WTC11 (cell line): ENCODE data around the gene KAZN. TPM values are rescaled to one million over a fixed set of nuclear protein-coding genes. Genes with fewer than 3 reads are reported as not detected.

Experiments
- ATAC-seq: fragments of 200-7000 bp; cut with Tn5 transposase; 2 replicates; pipeline ENCODE4 v1.10.0; 2021; ENCODE audit warnings: mild to moderate bottlenecking, moderate library complexity
- CTCF ChIA-PET: fragments of 300-600 bp; sonication (Branson Sonifier 250); formaldehyde crosslinking; loops from one replicate; lab custom pipeline; 2021; ENCODE audit warnings: antibody characterized with exemption; lab: Charles Lee
- POLR2A ChIA-PET: fragments of 350-600 bp; sonication (Branson Sonifier 250); formaldehyde crosslinking; loops from one replicate; lab custom pipeline; 2021; ENCODE audit warnings: antibody characterized with exemption; lab: Charles Lee
- DNase-seq: peaks from one replicate; pipeline ENCODE4 v3.0.0; 2021; ENCODE audit warnings: low spot score
- H3K27ac Mint-ChIP-seq: 2 replicates; pipeline ENCODE4 v1.8.0; 2021; ENCODE audit warnings: mixed read lengths
- H3K27me3 Mint-ChIP-seq: 2 replicates; pipeline ENCODE4 v1.8.0; 2021; ENCODE audit warnings: low read depth, mild to moderate bottlenecking, moderate library complexity, mixed read lengths
- H3K36me3 Mint-ChIP-seq: 2 replicates; pipeline ENCODE4 v1.8.0; 2021; ENCODE audit warnings: mixed read lengths
- H3K4me1 Mint-ChIP-seq: 2 replicates; pipeline ENCODE4 v1.8.0; 2022; ENCODE audit warnings: mixed read lengths
- H3K4me3 Mint-ChIP-seq: 2 replicates; pipeline ENCODE4 v1.8.0; 2021; ENCODE audit warnings: mild to moderate bottlenecking, moderate library complexity, mixed read lengths
- H3K9me3 Mint-ChIP-seq: 2 replicates; pipeline ENCODE4 v1.8.0; 2021; ENCODE audit warnings: mixed read lengths
- CREM ChIP-seq: sonication (generic); formaldehyde crosslinking; IDR thresholded peaks from 2 replicates; pipeline ENCODE4 v1.8.1; 2022; ENCODE audit warnings: mild to moderate bottlenecking, missing genetic modification reagents, moderate library complexity
- E2F4 ChIP-seq: sonication (generic); formaldehyde crosslinking; IDR thresholded peaks from 2 replicates; pipeline ENCODE4 v1.8.1; 2022; ENCODE audit warnings: low read depth, mild to moderate bottlenecking, moderate library complexity, missing genetic modification reagents, borderline replicate concordance
- ELF4 ChIP-seq: sonication (generic); formaldehyde crosslinking; IDR thresholded peaks from 2 replicates; pipeline ENCODE4 v1.8.1; 2022; ENCODE audit warnings: low read depth, mild to moderate bottlenecking, moderate library complexity, missing genetic modification reagents
- GRHL2 ChIP-seq: fragments of 250-450 bp; sonication (Bioruptor Pico); IDR thresholded peaks from 2 replicates; pipeline ENCODE4 v1.8.0; 2022; ENCODE audit warnings: mild to moderate bottlenecking, moderate library complexity; ENCODE audit not compliant: insufficient replicate concordance, severe bottlenecking
- HMGA2 ChIP-seq: fragments of 250-450 bp; sonication (Bioruptor Pico); IDR thresholded peaks from 2 replicates; pipeline ENCODE4 v1.4.0; 2021; ENCODE audit warnings: mild to moderate bottlenecking, moderate library complexity
- JAZF1 ChIP-seq: fragments of 250-450 bp; sonication (Bioruptor Pico); IDR thresholded peaks from 2 replicates; pipeline ENCODE4 v1.9.0; 2021; ENCODE audit warnings: moderate library complexity, mild to moderate bottlenecking, inconsistent platforms
- KAT7 ChIP-seq: sonication (generic); formaldehyde crosslinking; IDR thresholded peaks from 2 replicates; pipeline ENCODE4 v1.8.1; 2023; ENCODE audit warnings: missing genetic modification reagents, mild to moderate bottlenecking, borderline replicate concordance
- MXD4 ChIP-seq: fragments of 250-450 bp; sonication (Bioruptor Pico); IDR thresholded peaks from 2 replicates; pipeline ENCODE4 v1.8.0; 2021; ENCODE audit warnings: mild to moderate bottlenecking, moderate library complexity, borderline replicate concordance
- NFATC4 ChIP-seq: fragments of 250-450 bp; sonication (Bioruptor Pico); IDR thresholded peaks from 2 replicates; pipeline ENCODE4 v1.9.0; 2021; ENCODE audit warnings: mild to moderate bottlenecking
- NFE2L1 ChIP-seq: sonication (generic); formaldehyde crosslinking; IDR thresholded peaks from 2 replicates; pipeline ENCODE4 v1.8.1; 2023; ENCODE audit warnings: missing genetic modification reagents
- NFYB ChIP-seq: sonication (generic); formaldehyde crosslinking; conservative IDR thresholded peaks from 2 replicates; pipeline ENCODE4 v1.8.0; 2022; ENCODE audit warnings: low read depth, missing genetic modification reagents
- NR1H2 ChIP-seq: sonication (generic); formaldehyde crosslinking; IDR thresholded peaks from 2 replicates; pipeline ENCODE4 v1.9.0; 2021; ENCODE audit warnings: mild to moderate bottlenecking, moderate library complexity, missing genetic modification reagents
- SMAD3 ChIP-seq: sonication (generic); formaldehyde crosslinking; IDR thresholded peaks from 2 replicates; pipeline ENCODE4 v1.8.0; 2022; ENCODE audit warnings: missing genetic modification reagents, mild to moderate bottlenecking, borderline replicate concordance
- TCF7 ChIP-seq: sonication (generic); formaldehyde crosslinking; IDR thresholded peaks from 2 replicates; pipeline ENCODE4 v1.8.0; 2022; ENCODE audit warnings: mild to moderate bottlenecking, low read depth, missing genetic modification reagents, moderate library complexity
- TEAD1 ChIP-seq: sonication (generic); formaldehyde crosslinking; IDR thresholded peaks from 2 replicates; pipeline ENCODE4 v1.8.0; 2022; ENCODE audit warnings: mild to moderate bottlenecking, missing genetic modification reagents
- TEAD4 ChIP-seq: sonication (generic); formaldehyde crosslinking; IDR thresholded peaks from 2 replicates; pipeline ENCODE4 v1.8.0; 2022; ENCODE audit warnings: mild to moderate bottlenecking, missing genetic modification reagents
- USF2 ChIP-seq: sonication (generic); formaldehyde crosslinking; IDR thresholded peaks from 2 replicates; pipeline ENCODE4 v1.8.1; 2023; ENCODE audit warnings: mild to moderate bottlenecking, missing genetic modification reagents, moderate library complexity
- ZBTB43 ChIP-seq: sonication (generic); formaldehyde crosslinking; IDR thresholded peaks from 2 replicates; pipeline ENCODE4 v1.8.1; 2023; ENCODE audit warnings: mild to moderate bottlenecking, missing genetic modification reagents
- ZMAT4 ChIP-seq: fragments of 250-450 bp; sonication (Bioruptor Pico); IDR thresholded peaks from 2 replicates; pipeline ENCODE4 v1.9.0; 2021; ENCODE audit warnings: mild to moderate bottlenecking
- ZNF263 ChIP-seq: sonication (generic); formaldehyde crosslinking; IDR thresholded peaks from 2 replicates; pipeline ENCODE4 v1.8.1; 2022; ENCODE audit warnings: low read depth, mild to moderate bottlenecking, moderate library complexity, missing genetic modification reagents
- total RNA-seq: library from RNA; stranded (reverse); gene quantifications from 3 replicates; pipeline ENCODE4 v1.2.3, GENCODE V29; 2021
- TF ChIP-seq, protein P1 (sequence below): sonication (generic); formaldehyde crosslinking; IDR thresholded peaks from 2 replicates; pipeline ENCODE4 v1.8.0; 2023; ENCODE audit warnings: mild to moderate bottlenecking, missing genetic modification reagents
- TF ChIP-seq, protein P2 (sequence below): fragments of 200-600 bp; IDR thresholded peaks from 2 replicates; pipeline ENCODE4 v1.8.0; 2022; ENCODE audit warnings: antibody characterized with exemption
- TF ChIP-seq, protein P3 (sequence below): sonication (generic); formaldehyde crosslinking; IDR thresholded peaks from 2 replicates; pipeline ENCODE4 v1.8.1; 2023; ENCODE audit warnings: mild to moderate bottlenecking, missing genetic modification reagents, moderate library complexity
- TF ChIP-seq, protein P4 (sequence below): sonication (generic); formaldehyde crosslinking; IDR thresholded peaks from 2 replicates; pipeline ENCODE4 v1.8.1; 2022; ENCODE audit warnings: mild to moderate bottlenecking, missing genetic modification reagents, moderate library complexity, borderline replicate concordance

The KAZN gene
- total RNA-seq, 1 experiment from 2014 or later: 19.9 TPM

DNA sequence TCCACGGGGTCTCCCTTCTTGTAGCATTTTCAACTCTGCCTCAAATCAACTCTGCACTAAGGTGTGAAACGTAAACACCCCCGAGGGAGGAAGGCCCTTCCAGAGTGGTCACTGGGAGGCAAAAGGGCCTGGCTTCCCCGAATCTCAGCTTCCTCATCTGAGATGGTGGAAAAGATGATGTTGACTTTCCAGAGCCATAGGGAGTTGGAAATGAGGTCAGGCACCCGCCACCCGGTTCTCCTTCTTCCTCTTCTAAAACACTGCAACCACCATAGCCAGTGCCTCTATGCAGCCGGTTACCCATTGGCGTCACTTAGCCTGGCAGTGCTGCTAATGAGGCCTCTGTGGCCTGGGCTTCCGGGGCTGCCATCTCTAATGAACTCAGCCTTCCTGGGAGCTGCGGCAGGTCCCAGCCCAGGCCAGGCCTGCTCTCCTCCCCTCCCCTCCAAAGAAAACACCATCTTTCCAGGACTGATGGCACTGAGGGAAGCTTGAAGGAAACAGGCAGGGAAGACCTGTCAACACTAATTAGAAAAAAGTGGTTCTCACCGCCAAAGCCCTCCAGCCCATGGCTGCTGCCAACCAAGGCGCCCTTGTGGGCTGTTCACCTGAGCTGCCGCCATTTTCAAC is 175.0 kb downstream of the KAZN start:
- peaks cover 3% of the 10 kb centered on the region; the same call in 1 of the 2 replicates for H3K9me3 Mint-ChIP-seq
- ChIA-PET CTCF (interaction anchor here (0.6 to 1.0 kb wide), 2 partner anchors 16 to 31 kb away, joined by 4 read pairs; no protein-coding TSS in a partner anchor), POLR2A (no interaction called here)
- H3K27ac Mint-ChIP-seq: no peak overlapping the region
- TF ChIP-seq GRHL2 (CRISPR knock-in tag) (no peak), ELF4 (no peak), NFYB (no peak), CREM (CRISPR knock-in tag) (no peak), MXD4 (CRISPR knock-in tag) (no peak), E2F4 (no peak), TEAD4 (CRISPR knock-in tag) (no peak), HMGA2 (no peak), KAT7 (CRISPR knock-in tag) (no peak), TEAD1 (CRISPR knock-in tag) (no peak), TCF7 (CRISPR knock-in tag) (no peak), ZNF263 (CRISPR knock-in tag) (no peak), NR1H2 (CRISPR knock-in tag) (no peak), NFATC4 (CRISPR knock-in tag) (no peak), ZMAT4 (no peak)
- TF ChIP-seq, protein P1, sequence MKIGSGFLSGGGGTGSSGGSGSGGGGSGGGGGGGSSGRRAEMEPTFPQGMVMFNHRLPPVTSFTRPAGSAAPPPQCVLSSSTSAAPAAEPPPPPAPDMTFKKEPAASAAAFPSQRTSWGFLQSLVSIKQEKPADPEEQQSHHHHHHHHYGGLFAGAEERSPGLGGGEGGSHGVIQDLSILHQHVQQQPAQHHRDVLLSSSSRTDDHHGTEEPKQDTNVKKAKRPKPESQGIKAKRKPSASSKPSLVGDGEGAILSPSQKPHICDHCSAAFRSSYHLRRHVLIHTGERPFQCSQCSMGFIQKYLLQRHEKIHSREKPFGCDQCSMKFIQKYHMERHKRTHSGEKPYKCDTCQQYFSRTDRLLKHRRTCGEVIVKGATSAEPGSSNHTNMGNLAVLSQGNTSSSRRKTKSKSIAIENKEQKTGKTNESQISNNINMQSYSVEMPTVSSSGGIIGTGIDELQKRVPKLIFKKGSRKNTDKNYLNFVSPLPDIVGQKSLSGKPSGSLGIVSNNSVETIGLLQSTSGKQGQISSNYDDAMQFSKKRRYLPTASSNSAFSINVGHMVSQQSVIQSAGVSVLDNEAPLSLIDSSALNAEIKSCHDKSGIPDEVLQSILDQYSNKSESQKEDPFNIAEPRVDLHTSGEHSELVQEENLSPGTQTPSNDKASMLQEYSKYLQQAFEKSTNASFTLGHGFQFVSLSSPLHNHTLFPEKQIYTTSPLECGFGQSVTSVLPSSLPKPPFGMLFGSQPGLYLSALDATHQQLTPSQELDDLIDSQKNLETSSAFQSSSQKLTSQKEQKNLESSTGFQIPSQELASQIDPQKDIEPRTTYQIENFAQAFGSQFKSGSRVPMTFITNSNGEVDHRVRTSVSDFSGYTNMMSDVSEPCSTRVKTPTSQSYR (CRISPR knock-in tag): no peak
- TF ChIP-seq, protein P2, sequence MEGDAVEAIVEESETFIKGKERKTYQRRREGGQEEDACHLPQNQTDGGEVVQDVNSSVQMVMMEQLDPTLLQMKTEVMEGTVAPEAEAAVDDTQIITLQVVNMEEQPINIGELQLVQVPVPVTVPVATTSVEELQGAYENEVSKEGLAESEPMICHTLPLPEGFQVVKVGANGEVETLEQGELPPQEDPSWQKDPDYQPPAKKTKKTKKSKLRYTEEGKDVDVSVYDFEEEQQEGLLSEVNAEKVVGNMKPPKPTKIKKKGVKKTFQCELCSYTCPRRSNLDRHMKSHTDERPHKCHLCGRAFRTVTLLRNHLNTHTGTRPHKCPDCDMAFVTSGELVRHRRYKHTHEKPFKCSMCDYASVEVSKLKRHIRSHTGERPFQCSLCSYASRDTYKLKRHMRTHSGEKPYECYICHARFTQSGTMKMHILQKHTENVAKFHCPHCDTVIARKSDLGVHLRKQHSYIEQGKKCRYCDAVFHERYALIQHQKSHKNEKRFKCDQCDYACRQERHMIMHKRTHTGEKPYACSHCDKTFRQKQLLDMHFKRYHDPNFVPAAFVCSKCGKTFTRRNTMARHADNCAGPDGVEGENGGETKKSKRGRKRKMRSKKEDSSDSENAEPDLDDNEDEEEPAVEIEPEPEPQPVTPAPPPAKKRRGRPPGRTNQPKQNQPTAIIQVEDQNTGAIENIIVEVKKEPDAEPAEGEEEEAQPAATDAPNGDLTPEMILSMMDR: no peak
- TF ChIP-seq, protein P3, sequence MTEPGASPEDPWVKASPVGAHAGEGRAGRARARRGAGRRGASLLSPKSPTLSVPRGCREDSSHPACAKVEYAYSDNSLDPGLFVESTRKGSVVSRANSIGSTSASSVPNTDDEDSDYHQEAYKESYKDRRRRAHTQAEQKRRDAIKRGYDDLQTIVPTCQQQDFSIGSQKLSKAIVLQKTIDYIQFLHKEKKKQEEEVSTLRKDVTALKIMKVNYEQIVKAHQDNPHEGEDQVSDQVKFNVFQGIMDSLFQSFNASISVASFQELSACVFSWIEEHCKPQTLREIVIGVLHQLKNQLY (CRISPR knock-in tag): no peak
- H3K4me3 Mint-ChIP-seq: no peak overlapping the region
- no peaks in the 10 kb centered on the region for H3K27me3 Mint-ChIP-seq
- peaks cover 28% of the 10 kb centered on the region for H3K4me1 Mint-ChIP-seq
- no peaks in the 10 kb centered on the region for H3K36me3 Mint-ChIP-seq
- no peak for ATAC-seq
- no peak for DNase-seq

DNA sequence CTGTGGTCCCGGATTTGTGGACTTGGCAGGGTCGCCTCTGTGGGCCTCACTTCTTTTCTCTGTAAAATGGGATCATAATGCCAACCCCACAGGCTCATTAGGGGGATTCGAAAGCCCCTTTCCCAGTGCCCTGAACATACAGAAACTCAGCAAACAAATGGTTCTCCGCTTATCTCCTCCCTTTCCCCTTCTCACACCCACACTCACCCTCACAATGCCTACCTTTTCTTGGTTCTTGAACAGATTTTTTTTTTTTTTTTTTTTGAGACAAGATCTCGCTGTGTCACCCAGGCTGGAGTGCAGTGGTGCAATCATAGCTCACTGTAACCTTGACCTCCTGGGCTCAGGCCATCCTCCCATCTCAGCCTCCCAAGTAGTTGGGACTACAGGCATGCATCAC is 175.7 kb downstream of the KAZN start:
- Mint-ChIP-seq H3K27me3 (no peaks in the 10 kb centered on the region), H3K4me3 (no peak overlapping the region), H3K27ac (no peak overlapping the region), H3K9me3 (peaks cover 3% of the 10 kb centered on the region; the same call in 1 of the 2 replicates), H3K36me3 (no peaks in the 10 kb centered on the region), H3K4me1 (peaks cover 30% of the 10 kb centered on the region)
- no peak for DNase-seq
- POLR2A ChIA-PET: no interaction called here
- no peak for ATAC-seq
- CTCF ChIA-PET: interaction anchor here (1.0 kb wide), 1 partner anchor 30 kb away, joined by 4 read pairs; no protein-coding TSS in a partner anchor
- TF ChIP-seq, protein P4, sequence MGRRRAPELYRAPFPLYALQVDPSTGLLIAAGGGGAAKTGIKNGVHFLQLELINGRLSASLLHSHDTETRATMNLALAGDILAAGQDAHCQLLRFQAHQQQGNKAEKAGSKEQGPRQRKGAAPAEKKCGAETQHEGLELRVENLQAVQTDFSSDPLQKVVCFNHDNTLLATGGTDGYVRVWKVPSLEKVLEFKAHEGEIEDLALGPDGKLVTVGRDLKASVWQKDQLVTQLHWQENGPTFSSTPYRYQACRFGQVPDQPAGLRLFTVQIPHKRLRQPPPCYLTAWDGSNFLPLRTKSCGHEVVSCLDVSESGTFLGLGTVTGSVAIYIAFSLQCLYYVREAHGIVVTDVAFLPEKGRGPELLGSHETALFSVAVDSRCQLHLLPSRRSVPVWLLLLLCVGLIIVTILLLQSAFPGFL (CRISPR knock-in tag): no peak
- TF ChIP-seq ZBTB43 (no peak), ELF4 (no peak), KAT7 (CRISPR knock-in tag) (no peak), NFE2L1 (CRISPR knock-in tag) (no peak), ZNF263 (CRISPR knock-in tag) (no peak), SMAD3 (CRISPR knock-in tag) (no peak), USF2 (CRISPR knock-in tag) (no peak), JAZF1 (CRISPR knock-in tag) (no peak), NFATC4 (CRISPR knock-in tag) (no peak)
